ENCODE measurements around the gene APBA1. TPM values are rescaled to one million over a fixed set of nuclear protein-coding genes. Genes with fewer than 3 reads are reported as not detected.

APBA1 gene
- 0.29 and 0.36 TPM in 2 replicates for total RNA-seq

- H3K4me3 ChIP-seq (ENCODE audit: low read depth, low read length): peak within 1 kb of the TSS; percentile 67
- TF ChIP-seq CTCF (conservative IDR thresholded peaks at IDR 0.05; ENCODE audit: low read depth, low read length): no peak
- DNase-seq (ENCODE audit: low read depth): no peak
Measured at GRCh38 chr9:69671879-69672595, at the start of gene APBA1. APBA1 (minus strand) TSS chr9:69672371.

GRCh38 chr9:69719983-69720382 lies 47.8 kb upstream of the APBA1 start:
- no peak overlapping the region for H3K4me3 ChIP-seq (ENCODE audit: low read depth, low read length)
- no peak for TF ChIP-seq CTCF (conservative IDR thresholded peaks at IDR 0.05; ENCODE audit: low read depth, low read length)
- DNase-seq (ENCODE audit: low read depth): no peak

- no peak for TF ChIP-seq CTCF (conservative IDR thresholded peaks at IDR 0.05; ENCODE audit: low read depth, low read length)
- DNase-seq (ENCODE audit: low read depth): no peak
- H3K4me3 ChIP-seq (ENCODE audit: low read depth, low read length): no peak overlapping the region
Measured at GRCh38 chr9:69719367-69719766, 47.2 kb upstream of the APBA1 start.

GRCh38 chr9:69718218-69718617 lies 46.0 kb upstream of the APBA1 start:
- no peak for TF ChIP-seq CTCF (conservative IDR thresholded peaks at IDR 0.05; ENCODE audit: low read depth, low read length)
- no peak for DNase-seq (ENCODE audit: low read depth)
- no peak overlapping the region for H3K4me3 ChIP-seq (ENCODE audit: low read depth, low read length)

GRCh38 chr9:69715825-69716224 lies 43.7 kb upstream of the APBA1 start:
- no peak for TF ChIP-seq CTCF (conservative IDR thresholded peaks at IDR 0.05; ENCODE audit: low read depth, low read length)
- H3K4me3 ChIP-seq (ENCODE audit: low read depth, low read length): no peak overlapping the region
- DNase-seq (ENCODE audit: low read depth): no peak

- no peak overlapping the region for H3K4me3 ChIP-seq (ENCODE audit: low read depth, low read length)
- no peak for DNase-seq (ENCODE audit: low read depth)
- TF ChIP-seq CTCF (conservative IDR thresholded peaks at IDR 0.05; ENCODE audit: low read depth, low read length): no peak
Measured at GRCh38 chr9:69715096-69715495, 42.9 kb upstream of the APBA1 start.

- no peak for DNase-seq (ENCODE audit: low read depth)
- TF ChIP-seq CTCF (conservative IDR thresholded peaks at IDR 0.05; ENCODE audit: low read depth, low read length): no peak
- no peak overlapping the region for H3K4me3 ChIP-seq (ENCODE audit: low read depth, low read length)
Measured at GRCh38 chr9:69697475-69697874, 25.3 kb upstream of the APBA1 start.

Measured in epithelial cell of proximal tubule (primary cell).